AG09309 (cell line): ENCODE results near the gene TPST2.
"Not testable (repeated sequence)": the region's sequence is repeated elsewhere in the genome, so short reads cannot be mapped to it uniquely, and the experiment has no call there.

Experiments used
- DNase-seq: peaks from one replicate; pipeline ENCODE4 v3.0.0-alpha.2; 2010; ENCODE audit warnings: low read depth
- H3K4me3 ChIP-seq: 2 replicates; pipeline ENCODE4 v1.5.1; 2011; ENCODE audit warnings: mild to moderate bottlenecking, low read depth, low read length, moderate library complexity; ENCODE audit not compliant: control insufficient read depth
- CTCF ChIP-seq: IDR thresholded peaks from 2 replicates; pipeline ENCODE4 v1.5.1; 2011; ENCODE audit warnings: mild to moderate bottlenecking, low read depth, low read length, inconsistent platforms; ENCODE audit not compliant: insufficient read depth, control insufficient read depth; ENCODE audit errors: missing control alignments

TPST2 gene

GRCh38 chr22:26534874-26535602 is 54.9 kb downstream of the TPST2 start:
- TF ChIP-seq CTCF: no peak
- H3K4me3 ChIP-seq: no peak overlapping the region
- no peak for DNase-seq

- no peak for DNase-seq
- no peak overlapping the region for H3K4me3 ChIP-seq
- TF ChIP-seq CTCF: no peak
These were observed 55.6 kb downstream of the TPST2 start for GRCh38 chr22:26534171-26534855.

GRCh38 chr22:26529345-26529744 is 60.6 kb downstream of the TPST2 start:
- TF ChIP-seq CTCF: no peak
- DNase-seq: no peak
- H3K4me3 ChIP-seq: no peak overlapping the region

- not testable (repeated sequence) for H3K4me3 ChIP-seq
These were observed 61.4 kb downstream of the TPST2 start for GRCh38 chr22:26528518-26528917.

GRCh38 chr22:26527574-26528465 is 62.1 kb downstream of the TPST2 start:
- DNase-seq: no peak
- no peak overlapping the region for H3K4me3 ChIP-seq
- no peak for TF ChIP-seq CTCF

More at GRCh38 chr22:26528518-26528917, 61.4 kb downstream of the TPST2 start:
- not testable (repeated sequence) for DNase-seq

GRCh38 chr22:26527167-26527566 is 62.8 kb downstream of the TPST2 start:
- DNase-seq: no peak
- TF ChIP-seq CTCF: no peak
- no peak overlapping the region for H3K4me3 ChIP-seq
